LNCaP clone FGC (cell line): Measurements from ENCODE around the gene BDKRB1.

ENCODE experiments used
- DNase-seq: peaks from one replicate; pipeline ENCODE4 v3.0.0-alpha.2; 2011; ENCODE audit warnings: low read depth
- H3K4me3 ChIP-seq: 2 replicates; pipeline ENCODE4 v1.5.1; 2011; ENCODE audit warnings: mild to moderate bottlenecking, low read depth, low read length, control low read depth
- TF ChIP-seq, protein P1 (sequence below): IDR thresholded peaks from 2 replicates; pipeline ENCODE4 v1.5.1; 2012; ENCODE audit warnings: mild to moderate bottlenecking; ENCODE audit not compliant: control insufficient read depth, insufficient read depth; ENCODE audit errors: extremely low read depth

The BDKRB1 gene

DNA sequence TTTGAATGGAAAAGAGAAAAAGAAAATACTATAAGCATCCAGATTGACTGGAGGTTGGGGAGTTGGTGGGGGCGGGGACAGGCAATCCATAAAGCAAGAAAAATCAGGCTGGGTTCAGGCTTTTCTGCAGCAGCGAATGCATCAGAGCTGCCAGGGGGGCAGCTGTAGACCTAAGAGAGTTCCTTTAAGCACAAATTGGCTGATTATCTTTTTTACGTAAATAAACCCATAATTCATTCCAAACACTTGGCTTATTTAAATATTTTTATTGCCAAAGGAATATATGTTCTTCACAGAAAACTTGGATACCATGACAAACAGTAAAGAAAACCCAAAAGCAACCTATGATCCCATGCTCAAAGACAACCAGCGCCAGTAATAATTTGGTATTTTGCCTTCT lies 41.2 kb upstream of the BDKRB1 start:
- H3K4me3 ChIP-seq = no peak overlapping the region
- no peak for DNase-seq
- TF ChIP-seq, protein P1, sequence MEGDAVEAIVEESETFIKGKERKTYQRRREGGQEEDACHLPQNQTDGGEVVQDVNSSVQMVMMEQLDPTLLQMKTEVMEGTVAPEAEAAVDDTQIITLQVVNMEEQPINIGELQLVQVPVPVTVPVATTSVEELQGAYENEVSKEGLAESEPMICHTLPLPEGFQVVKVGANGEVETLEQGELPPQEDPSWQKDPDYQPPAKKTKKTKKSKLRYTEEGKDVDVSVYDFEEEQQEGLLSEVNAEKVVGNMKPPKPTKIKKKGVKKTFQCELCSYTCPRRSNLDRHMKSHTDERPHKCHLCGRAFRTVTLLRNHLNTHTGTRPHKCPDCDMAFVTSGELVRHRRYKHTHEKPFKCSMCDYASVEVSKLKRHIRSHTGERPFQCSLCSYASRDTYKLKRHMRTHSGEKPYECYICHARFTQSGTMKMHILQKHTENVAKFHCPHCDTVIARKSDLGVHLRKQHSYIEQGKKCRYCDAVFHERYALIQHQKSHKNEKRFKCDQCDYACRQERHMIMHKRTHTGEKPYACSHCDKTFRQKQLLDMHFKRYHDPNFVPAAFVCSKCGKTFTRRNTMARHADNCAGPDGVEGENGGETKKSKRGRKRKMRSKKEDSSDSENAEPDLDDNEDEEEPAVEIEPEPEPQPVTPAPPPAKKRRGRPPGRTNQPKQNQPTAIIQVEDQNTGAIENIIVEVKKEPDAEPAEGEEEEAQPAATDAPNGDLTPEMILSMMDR = no peak

DNA sequence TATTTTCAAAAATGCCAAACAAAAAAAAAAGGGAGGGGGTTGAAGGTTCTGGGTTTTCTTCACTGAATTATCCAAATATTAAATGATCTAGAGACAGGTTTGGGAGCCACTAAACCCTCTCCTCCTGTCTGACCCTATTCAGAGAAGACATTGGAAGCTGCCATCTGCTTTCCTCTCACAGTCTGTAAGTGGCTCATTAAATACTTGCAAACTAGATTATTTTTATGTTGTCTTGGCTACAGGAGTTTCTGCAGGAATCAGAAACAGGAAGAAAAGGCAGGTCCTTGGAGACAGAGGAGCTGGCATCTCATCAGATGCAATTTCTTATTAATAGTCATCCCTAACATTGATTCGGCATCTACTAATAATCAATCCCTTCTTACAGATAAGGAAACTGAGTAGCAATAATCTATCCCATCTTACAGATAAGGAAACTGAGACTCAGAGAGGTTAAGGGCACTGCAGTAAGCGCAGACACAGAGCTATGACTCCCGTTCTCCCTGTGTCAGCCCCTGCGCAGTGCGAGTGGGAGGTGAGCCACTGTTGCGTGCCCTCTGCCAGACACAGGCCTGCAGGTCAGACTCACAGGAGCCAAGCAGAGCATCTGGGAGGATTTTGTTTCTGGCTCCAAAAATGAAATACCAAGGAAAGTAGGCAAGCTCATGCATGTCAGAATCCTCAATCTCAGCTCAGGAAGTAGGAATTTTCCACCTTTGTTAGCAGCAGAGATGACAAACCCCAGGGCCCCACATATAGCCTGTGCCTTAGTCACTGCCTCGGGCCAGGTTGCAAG lies 40.4 kb upstream of the BDKRB1 start:
- TF ChIP-seq, protein P1 = no peak
- no peak overlapping the region for H3K4me3 ChIP-seq
- no peak for DNase-seq

DNA sequence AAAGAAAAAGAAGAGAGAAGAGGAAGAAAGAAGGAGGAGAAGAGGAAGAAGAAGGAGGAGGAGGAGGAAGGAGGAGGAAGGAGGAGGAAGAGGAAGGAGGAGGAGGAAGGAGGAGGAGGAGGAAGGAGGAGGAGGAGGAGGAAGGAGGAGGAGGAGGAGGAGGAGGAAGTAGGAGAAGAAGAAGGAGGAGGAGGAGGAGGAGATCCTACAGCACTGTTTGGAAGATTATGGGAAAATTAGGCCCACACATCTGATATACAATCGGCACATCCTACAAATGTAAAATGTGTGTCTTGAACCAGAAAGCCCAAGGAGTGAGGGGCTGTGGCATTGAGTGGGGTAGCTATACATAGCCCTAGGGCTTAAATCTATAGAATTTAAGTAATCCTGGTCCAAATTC lies 39.4 kb upstream of the BDKRB1 start:
- DNase-seq = no peak
- no peak overlapping the region for H3K4me3 ChIP-seq
- TF ChIP-seq, protein P1 = no peak

DNA sequence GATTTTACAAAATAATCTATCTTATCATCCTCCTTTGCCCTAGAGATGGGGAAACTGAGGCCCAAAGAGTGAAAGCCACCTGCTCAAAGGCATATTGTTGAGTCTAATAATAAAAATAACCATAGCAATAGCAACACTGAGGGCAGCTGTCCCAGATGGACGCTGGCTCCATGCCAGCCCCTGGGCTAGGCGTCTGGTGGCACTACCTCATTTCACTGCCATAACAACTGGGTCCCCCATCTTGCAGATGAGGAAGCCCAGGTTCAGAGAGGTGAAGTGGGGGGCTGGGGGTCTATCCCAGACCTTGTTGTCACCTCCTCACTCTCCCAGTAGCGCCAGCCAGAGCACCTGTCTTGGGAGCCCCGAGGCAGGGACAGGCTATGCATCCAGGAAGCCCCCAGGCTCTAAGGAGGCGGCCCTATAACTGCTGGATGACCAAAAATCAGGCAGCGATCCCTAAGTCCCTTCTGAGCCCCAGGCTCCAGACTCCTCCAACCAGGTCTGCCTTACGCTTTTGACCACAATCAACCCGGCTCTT lies 38.6 kb upstream of the BDKRB1 start:
- TF ChIP-seq, protein P1 = no peak
- no peak overlapping the region for H3K4me3 ChIP-seq
- DNase-seq = no peak

DNA sequence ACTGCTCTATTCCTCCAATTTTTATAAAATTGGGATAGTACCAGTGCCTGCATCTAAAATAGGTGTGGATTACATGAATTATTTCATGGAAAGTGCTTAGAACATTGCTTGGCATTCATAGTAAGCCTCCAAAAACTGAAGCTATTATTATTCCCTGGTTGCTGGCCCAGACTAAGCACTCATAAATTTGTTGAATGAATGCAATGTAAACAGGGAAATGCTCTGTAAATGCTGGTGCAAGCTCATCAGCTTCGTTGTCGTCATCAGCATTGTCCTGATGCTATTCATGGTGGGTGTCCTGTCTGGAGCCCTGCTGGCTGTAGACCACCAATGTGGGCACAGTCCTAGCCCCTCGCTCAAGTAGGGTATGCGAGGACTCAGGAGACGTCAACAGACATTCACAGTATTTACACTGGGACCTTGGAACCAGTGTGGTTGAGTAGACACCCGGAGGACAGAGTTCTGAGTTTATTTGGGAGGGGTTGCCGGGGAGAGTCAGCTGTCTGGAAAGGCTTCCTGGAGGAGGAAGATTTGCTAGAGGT lies 34.8 kb upstream of the BDKRB1 start:
- DNase-seq = peak; percentile 45
- TF ChIP-seq, protein P1 = no peak
- H3K4me3 ChIP-seq = no peak overlapping the region

DNA sequence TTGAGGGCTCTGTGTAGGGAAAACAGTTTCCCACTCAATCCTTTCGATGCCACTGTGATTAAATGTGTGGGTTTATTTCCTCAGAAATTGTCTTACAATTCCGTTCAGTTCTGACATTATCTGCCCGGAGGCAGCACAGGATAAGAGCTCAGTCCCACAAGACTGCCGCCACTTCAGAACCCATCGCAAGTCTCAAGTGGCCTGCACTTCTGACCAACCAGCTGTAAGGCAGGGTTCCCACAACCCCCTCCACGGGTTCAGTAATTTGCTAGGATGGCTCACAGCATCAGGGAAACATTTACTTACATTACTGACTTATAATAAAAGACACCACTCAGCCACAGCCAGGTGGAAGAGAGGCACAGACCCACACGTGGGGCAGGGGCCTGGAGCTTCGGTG lies 34.2 kb upstream of the BDKRB1 start:
- H3K4me3 ChIP-seq = no peak overlapping the region
- no peak for DNase-seq
- TF ChIP-seq, protein P1 = no peak
